PC-9 (cell line): ENCODE results near the gene ZNF723.

Source experiments
- CTCF ChIP-seq: fragments of 200-600 bp; sonication (generic); conservative IDR thresholded peaks from 2 replicates; pipeline ENCODE4 v1.6.1; 2017; ENCODE audit warnings: mixed run types, antibody characterized with exemption, mild to moderate bottlenecking, moderate library complexity
- EZH2 ChIP-seq: fragments of 200-600 bp; sonication (generic); IDR thresholded peaks from 2 replicates; pipeline ENCODE4 v1.8.0; 2017; ENCODE audit warnings: antibody characterized with exemption, low read depth

GRCh38 chr19:22807061-22807835 is 24.8 kb upstream of the ZNF723 start:
- no peak for TF ChIP-seq CTCF
- TF ChIP-seq EZH2, result no peak
